PC-3 (cell line): Measurements from ENCODE around the gene FOXP4. TPM values are rescaled to one million over a fixed set of nuclear protein-coding genes. Genes with fewer than 3 reads are reported as not detected.

ENCODE experiments used
- ATAC-seq: fragments of 200-7000 bp; cut with Tn5 transposase; 2 replicates; pipeline ENCODE4 v1.9.1; 2020; ENCODE audit warnings: mild to moderate bottlenecking, moderate library complexity
- BruUV-seq: library from RNA; stranded (reverse); fragments of 400-500 nt; replicated peaks from 2 replicates; lab custom pipeline; 2021; lab: Mats Ljungman, UMichigan
- CTCF ChIA-PET: fragments of 300-600 bp; sonication (Branson Sonifier 250); formaldehyde crosslinking; loops from one replicate; lab custom pipeline; 2022; ENCODE audit warnings: antibody characterized with exemption; lab: Charles Lee
- POLR2A ChIA-PET: fragments of 300-600 bp; sonication (Branson Sonifier 250); formaldehyde crosslinking; loops from one replicate; lab custom pipeline; 2022; ENCODE audit warnings: antibody characterized with exemption; ENCODE audit not compliant: unreplicated experiment; lab: Charles Lee
- DNase-seq: peaks from one replicate; pipeline ENCODE4 v3.0.0-alpha.2; 2015
- H2AFZ ChIP-seq: fragments of 300-600 bp; sonication (generic); 2 replicates; pipeline ENCODE4 v1.6.0; 2016; ENCODE audit warnings: antibody characterized with exemption, low read length
- H3F3A ChIP-seq: fragments of 300-600 bp; sonication (generic); one replicate; pipeline ENCODE4 v1.6.0; 2017; ENCODE audit warnings: antibody characterized with exemption, low read length, control low read depth, mild to moderate bottlenecking; ENCODE audit not compliant: unreplicated experiment
- H3K27ac ChIP-seq: fragments of 300-600 bp; sonication (generic); 2 replicates; pipeline ENCODE4 v1.5.1; 2016; ENCODE audit warnings: mild to moderate bottlenecking, low read length
- H3K27me3 ChIP-seq: fragments of 300-600 bp; sonication (generic); 2 replicates; pipeline ENCODE4 v1.6.1; 2016; ENCODE audit warnings: low read length, mixed read lengths
- H3K36me3 ChIP-seq: fragments of 300-600 bp; sonication (generic); 2 replicates; pipeline ENCODE4 v1.6.1; 2016; ENCODE audit warnings: low read depth, mixed run types, low read length, mixed read lengths
- H3K4me1 ChIP-seq: fragments of 300-600 bp; sonication (generic); 2 replicates; pipeline ENCODE4 v1.5.1; 2016; ENCODE audit warnings: low read length; ENCODE audit not compliant: insufficient read depth
- H3K4me2 ChIP-seq: fragments of 300-600 bp; sonication (generic); 2 replicates; pipeline ENCODE4 v1.6.0; 2016; ENCODE audit warnings: low read length
- H3K4me3 ChIP-seq: fragments of 300-600 bp; sonication (generic); 2 replicates; pipeline ENCODE4 v1.5.1; 2016; ENCODE audit warnings: mild to moderate bottlenecking, low read length, mixed read lengths
- H3K79me2 ChIP-seq: fragments of 300-600 bp; sonication (generic); 2 replicates; pipeline ENCODE4 v1.6.1; 2017; ENCODE audit warnings: low read length, mixed read lengths
- H3K9ac ChIP-seq: fragments of 300-600 bp; sonication (generic); 2 replicates; pipeline ENCODE4 v1.6.0; 2016; ENCODE audit warnings: mild to moderate bottlenecking, low read length
- H3K9me2 ChIP-seq: fragments of 300-600 bp; sonication (generic); replicated peaks from 2 replicates; pipeline ENCODE4 v1.6.1; 2016; ENCODE audit warnings: mixed run types, low read length, mixed read lengths
- H3K9me3 ChIP-seq: fragments of 300-600 bp; sonication (generic); 2 replicates; pipeline ENCODE4 v1.6.1; 2016; ENCODE audit warnings: low read length, mixed read lengths
- H4K20me1 ChIP-seq: fragments of 300-600 bp; sonication (generic); 2 replicates; pipeline ENCODE4 v1.6.1; 2016; ENCODE audit warnings: low read length, mixed read lengths
- EZH2 ChIP-seq: fragments of 300-600 bp; sonication (generic); IDR thresholded peaks from one replicate; pipeline ENCODE4 v1.6.1; 2017; ENCODE audit warnings: antibody characterized with exemption, mild to moderate bottlenecking, low read length; ENCODE audit not compliant: unreplicated experiment
- EZH2phosphoT487 ChIP-seq: fragments of 300-600 bp; sonication (generic); IDR thresholded peaks from 2 replicates; pipeline ENCODE4 v1.6.1; 2018; ENCODE audit warnings: mild to moderate bottlenecking, antibody characterized with exemption, low read length, borderline replicate concordance
- intact Hi-C: fragments of 100-400 bp; cut with micrococcal nuclease; formaldehyde crosslinking; loops from 2 replicates; pipeline ENCODE4 v1.9.0; 2023
- total RNA-seq: library from RNA; depleted of rRNA; stranded (reverse); fragments of >200 nt; gene quantifications from 2 replicates; pipeline ENCODE4 v1.2.3, GENCODE V29; 2014
- TF ChIP-seq, protein P1 (sequence below): fragments of 300-600 bp; sonication (generic); conservative IDR thresholded peaks from 2 replicates; pipeline ENCODE4 v1.5.1; 2017; ENCODE audit warnings: antibody characterized with exemption, low read depth, mild to moderate bottlenecking, low read length

Gene FOXP4
- total RNA-seq, 1 experiment from 2014 or later = 6.7 TPM

DNA sequence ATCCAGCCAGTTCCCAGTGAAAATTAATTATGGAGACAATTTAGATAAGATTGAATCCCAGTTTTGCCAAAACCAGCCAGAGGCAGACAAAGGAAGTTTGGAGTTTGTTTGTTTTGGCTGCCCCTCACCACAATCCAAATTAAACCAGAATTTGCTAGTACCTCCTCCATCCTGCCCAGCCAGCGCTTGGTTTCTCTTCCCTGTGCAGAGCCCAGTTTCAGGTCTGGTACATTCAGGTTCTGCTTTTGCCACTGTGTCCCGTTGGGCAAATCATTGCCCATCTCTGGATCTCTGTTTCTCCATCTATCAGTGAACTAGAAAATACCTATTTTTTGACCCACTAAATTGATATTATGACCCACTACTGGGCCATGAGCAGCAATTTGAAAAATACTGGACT, 26.4 kb downstream of the FOXP4 start:
- ChIA-PET POLR2A (no interaction called here), CTCF (no interaction called here)
- Histone ChIP-seq H3K27ac (no peak overlapping the region), H3K4me3 (no peak overlapping the region), H4K20me1 (no peaks in the 10 kb centered on the region), H3F3A (peaks cover 1% of the 10 kb centered on the region), H2AFZ (no peak overlapping the region), H3K36me3 (no peaks in the 10 kb centered on the region; the same call in 1 of the 2 replicates), H3K9me2 (no peaks in the 10 kb centered on the region), H3K9ac (no peak overlapping the region), H3K4me2 (no peak overlapping the region), H3K79me2 (no peaks in the 10 kb centered on the region), H3K4me1 (peaks cover 7% of the 10 kb centered on the region), H3K27me3 (no peaks in the 10 kb centered on the region), H3K9me3 (no peaks in the 10 kb centered on the region)
- no peak for ATAC-seq
- no TSS peak for BruUV-seq
- intact Hi-C loops = no loop called here
- no peak for TF ChIP-seq EZH2
- TF ChIP-seq EZH2phosphoT487 = no peak
- TF ChIP-seq, protein P1, sequence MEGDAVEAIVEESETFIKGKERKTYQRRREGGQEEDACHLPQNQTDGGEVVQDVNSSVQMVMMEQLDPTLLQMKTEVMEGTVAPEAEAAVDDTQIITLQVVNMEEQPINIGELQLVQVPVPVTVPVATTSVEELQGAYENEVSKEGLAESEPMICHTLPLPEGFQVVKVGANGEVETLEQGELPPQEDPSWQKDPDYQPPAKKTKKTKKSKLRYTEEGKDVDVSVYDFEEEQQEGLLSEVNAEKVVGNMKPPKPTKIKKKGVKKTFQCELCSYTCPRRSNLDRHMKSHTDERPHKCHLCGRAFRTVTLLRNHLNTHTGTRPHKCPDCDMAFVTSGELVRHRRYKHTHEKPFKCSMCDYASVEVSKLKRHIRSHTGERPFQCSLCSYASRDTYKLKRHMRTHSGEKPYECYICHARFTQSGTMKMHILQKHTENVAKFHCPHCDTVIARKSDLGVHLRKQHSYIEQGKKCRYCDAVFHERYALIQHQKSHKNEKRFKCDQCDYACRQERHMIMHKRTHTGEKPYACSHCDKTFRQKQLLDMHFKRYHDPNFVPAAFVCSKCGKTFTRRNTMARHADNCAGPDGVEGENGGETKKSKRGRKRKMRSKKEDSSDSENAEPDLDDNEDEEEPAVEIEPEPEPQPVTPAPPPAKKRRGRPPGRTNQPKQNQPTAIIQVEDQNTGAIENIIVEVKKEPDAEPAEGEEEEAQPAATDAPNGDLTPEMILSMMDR = no peak
- no peak for DNase-seq

DNA sequence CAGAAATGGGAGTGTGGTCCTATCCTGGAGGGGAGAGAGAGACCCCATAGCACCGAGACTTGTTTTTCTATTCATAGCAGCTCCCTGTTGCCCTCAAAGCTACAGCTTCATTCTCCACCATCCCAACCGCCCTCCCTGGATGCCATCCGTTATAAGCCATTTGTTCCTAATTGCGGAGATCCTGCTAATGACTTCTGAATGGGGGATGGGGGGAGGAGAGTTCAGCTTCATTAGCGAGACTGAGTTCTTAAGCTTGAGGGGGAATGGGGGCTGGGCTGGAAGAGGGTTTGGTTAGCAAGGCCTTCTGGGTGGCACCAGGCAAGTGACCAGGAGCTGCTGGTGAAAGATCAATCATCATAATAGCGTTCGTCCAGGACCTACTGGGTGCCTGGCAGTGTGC, 27.1 kb downstream of the FOXP4 start:
- no TSS peak for BruUV-seq

DNA sequence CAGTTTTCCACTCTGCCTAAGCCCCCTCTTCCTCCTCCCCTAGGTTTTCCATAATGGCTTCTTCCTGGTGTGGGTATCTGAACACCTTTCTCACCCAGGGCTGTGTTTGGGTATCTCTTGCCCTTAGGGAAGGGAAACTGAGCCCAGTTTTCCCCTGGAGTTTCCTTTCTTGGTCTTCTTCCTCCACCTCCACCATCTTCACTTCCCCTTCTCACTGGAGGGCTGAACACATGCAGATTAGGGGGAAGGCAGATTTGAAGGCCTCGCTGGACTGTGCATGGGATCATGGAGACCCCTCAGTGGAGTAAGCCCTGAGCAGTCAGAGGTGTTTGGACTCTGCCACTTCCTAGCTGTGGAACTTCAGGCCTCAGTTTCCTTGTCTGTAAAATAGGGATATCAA, 27.8 kb downstream of the FOXP4 start:
- no peak for ATAC-seq
- CTCF ChIA-PET = no interaction called here

More for the DNA sequence above, 27.1 kb downstream of the FOXP4 start:
- intact Hi-C loops = no loop called here
- Histone ChIP-seq H3K79me2 (no peaks in the 10 kb centered on the region), H2AFZ (no peak overlapping the region), H3K27ac (no peak overlapping the region), H4K20me1 (no peaks in the 10 kb centered on the region), H3K4me3 (no peak overlapping the region), H3K9ac (no peak overlapping the region), H3K27me3 (no peaks in the 10 kb centered on the region), H3K9me3 (no peaks in the 10 kb centered on the region), H3K36me3 (no peaks in the 10 kb centered on the region; the same call in 1 of the 2 replicates), H3K4me2 (no peak overlapping the region), H3K9me2 (no peaks in the 10 kb centered on the region), H3F3A (peaks cover 5% of the 10 kb centered on the region), H3K4me1 (peaks cover 14% of the 10 kb centered on the region)
- POLR2A ChIA-PET = no interaction called here
- ATAC-seq (no peak), DNase-seq (no peak)
- TF ChIP-seq EZH2phosphoT487 (no peak), EZH2 (no peak)
- TF ChIP-seq, protein P1 = no peak
- CTCF ChIA-PET = no interaction called here

More for the DNA sequence above, 27.8 kb downstream of the FOXP4 start:
- TF ChIP-seq EZH2phosphoT487 (no peak), EZH2 (no peak)
- TF ChIP-seq, protein P1 = no peak
- H3K36me3 ChIP-seq = no peaks in the 10 kb centered on the region; the same call in 1 of the 2 replicates
- intact Hi-C loops = no loop called here
- no peak for DNase-seq
- no peak overlapping the region for H3K27ac ChIP-seq
- no peaks in the 10 kb centered on the region for H4K20me1 ChIP-seq
- H3K4me2 ChIP-seq = no peak overlapping the region
- H3F3A ChIP-seq = peaks cover 5% of the 10 kb centered on the region
- no peaks in the 10 kb centered on the region for H3K9me3 ChIP-seq
- H3K27me3 ChIP-seq = no peaks in the 10 kb centered on the region
- H3K9me2 ChIP-seq = no peaks in the 10 kb centered on the region
- H3K9ac ChIP-seq = no peak overlapping the region
- peaks cover 20% of the 10 kb centered on the region for H3K4me1 ChIP-seq
- no TSS peak for BruUV-seq
- POLR2A ChIA-PET = no interaction called here
- H3K4me3 ChIP-seq = no peak overlapping the region
- H3K79me2 ChIP-seq = no peaks in the 10 kb centered on the region
- H2AFZ ChIP-seq = no peak overlapping the region
